ENCODE measurements around the gene RAB25. TPM values are rescaled to one million over a fixed set of nuclear protein-coding genes. Genes with fewer than 3 reads are reported as not detected.

Gene RAB25
- total RNA-seq (2022), result 138 and 141 TPM in 2 replicates
- percentile 82 among the genes with signal in this experiment for Bru-seq, nascent RNA
- BruChase-seq, experiment 1, labeled RNA remaining after a 2-hour chase, result percentile 76 among the genes with signal in this experiment
- percentile 88 among the genes with signal in this experiment for BruChase-seq, experiment 2, labeled RNA remaining after a 6-hour chase
- long read RNA-seq, transcript RAB25-201 (5 exons, 1,110 nt), result major isoform, 46 of 94 reads
- long read RNA-seq, transcript RAB25-203 (4 exons, 681 nt), result minor isoform, 42 of 94 reads
- long read RNA-seq, partial matches to known transcripts, result 0 of 94 reads
- long read RNA-seq, other reads (novel, unspliced or antisense), result 4 of 94 reads

DNA sequence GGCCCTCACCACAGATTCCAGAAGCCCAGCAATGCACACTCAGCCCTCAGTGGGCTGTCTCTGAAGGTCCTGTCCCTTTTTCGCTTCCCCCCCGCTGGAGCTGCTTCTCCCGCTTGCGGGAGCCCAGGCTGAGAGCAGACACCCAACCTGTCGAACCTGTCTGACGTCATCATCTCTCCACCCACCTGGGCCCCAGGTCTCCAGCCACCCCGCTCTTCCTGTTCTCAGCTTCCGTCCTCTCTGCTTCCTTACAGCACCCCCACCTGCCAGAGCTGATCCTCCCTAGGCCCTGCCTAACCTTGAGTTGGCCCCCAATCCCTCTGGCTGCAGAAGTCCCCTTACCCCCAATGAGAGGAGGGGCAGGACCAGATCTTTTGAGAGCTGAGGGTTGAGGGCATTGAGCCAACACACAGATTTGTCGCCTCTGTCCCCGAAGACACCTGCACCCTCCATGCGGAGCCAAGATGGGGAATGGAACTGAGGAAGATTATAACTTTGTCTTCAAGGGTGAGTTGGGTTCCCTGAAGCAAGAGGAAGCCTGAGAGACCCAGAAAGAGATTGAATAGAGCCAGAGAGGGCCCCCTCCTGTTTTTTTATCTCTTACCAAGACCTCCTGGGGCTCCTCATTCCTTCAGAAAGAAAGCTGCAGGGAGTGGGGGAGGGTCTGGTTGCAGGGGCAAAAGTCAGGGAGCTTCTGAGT is at the start of gene RAB25:
Gene RAB25, plus strand, starts transcription at position 224 of the 700 bp plus-strand sequence. Its CDS starts 241 bp downstream, at position 465.
- intact Hi-C loops (cut with micrococcal nuclease; ENCODE audit: unreplicated experiment), result no loop called here
- CTCF ChIA-PET, result interaction anchor here (1.4 to 2.1 kb wide), 2 partner anchors 69 to 123 kb away, joined by 4 to 7 read pairs; no protein-coding TSS in a partner anchor

GRCh38 chr1:156012051-156012817 is 48.7 kb upstream of the RAB25 start:
- Mint-ChIP-seq H3K4me1 (ENCODE audit: low read depth, unreplicated experiment) (peaks cover 8% of the 10 kb centered on the region), H3K4me3 (ENCODE audit: unreplicated experiment) (no peak overlapping the region), H3K27me3 (ENCODE audit: insufficient read depth, unreplicated experiment) (no peaks in the 10 kb centered on the region), H3K27ac (ENCODE audit: unreplicated experiment) (no peak overlapping the region), H3K9me3 (ENCODE audit: unreplicated experiment) (no peaks in the 10 kb centered on the region), H3K36me3 (ENCODE audit: insufficient read depth, unreplicated experiment) (peaks cover 54% of the 10 kb centered on the region)
- DNase-seq, result no peak
- Histone ChIP-seq H3K4me1 (no peaks in the 10 kb centered on the region), H3K9me3 (no peaks in the 10 kb centered on the region), H3K36me3 (ENCODE audit: control insufficient read depth, insufficient read depth, low read length) (0 out of 2 replicates have a peak, but pooled peaks cover 1% of the 10 kb centered on the region), H3K4me3 (ENCODE audit: low read depth, low read length) (no peak overlapping the region), H3K27me3 (replicated peaks; ENCODE audit: control insufficient read depth, insufficient read depth, low read length) (no peaks in the 10 kb centered on the region)
- ChIA-PET CTCF (no interaction called here), POLR2A (no interaction called here)
- no TSS peak for BruUV-seq (replicated peaks)
- intact Hi-C loops (cut with micrococcal nuclease; ENCODE audit: unreplicated experiment), result no loop called here
- no peak for TF ChIP-seq CTCF (IDR thresholded peaks at IDR 0.05; ENCODE audit: insufficient read depth in 1 of 2, low read depth in 1 of 2, low read length in 1 of 2, severe bottlenecking in 1 of 2, unreplicated experiment in 1 of 2)

More for the DNA sequence above, at the start of gene RAB25:
- Mint-ChIP-seq H3K36me3 (ENCODE audit: insufficient read depth, unreplicated experiment) (peaks cover 37% of the 10 kb centered on the region), H3K9me3 (ENCODE audit: unreplicated experiment) (no peaks in the 10 kb centered on the region), H3K27ac (ENCODE audit: unreplicated experiment) (peak within 1 kb of the TSS; percentile 98), H3K4me1 (ENCODE audit: low read depth, unreplicated experiment) (peaks cover 8% of the 10 kb centered on the region), H3K4me3 (ENCODE audit: unreplicated experiment) (peak within 1 kb of the TSS; percentile 94), H3K27me3 (ENCODE audit: insufficient read depth, unreplicated experiment) (no peaks in the 10 kb centered on the region)
- H3K9me3 ChIP-seq, result no peaks in the 10 kb centered on the region
- no peaks in the 10 kb centered on the region; the same call in 1 of the 2 replicates for H3K4me1 ChIP-seq
- BruUV-seq (replicated peaks), result TSS peak; percentile 73
- DNase-seq, result peak; percentile 91 to 93
- no peaks in the 10 kb centered on the region for H3K27me3 ChIP-seq (replicated peaks; ENCODE audit: control insufficient read depth, insufficient read depth, low read length)
- peaks cover 2% of the 10 kb centered on the region; the same call in 1 of the 2 replicates for H3K36me3 ChIP-seq (ENCODE audit: control insufficient read depth, insufficient read depth, low read length)
- POLR2A ChIA-PET, result interaction anchor here (0.6 to 1.6 kb wide), 4 partner anchors 10 to 69 kb away, joined by 3 to 5 read pairs (median 5); partner anchors contain the start of gene MEX3A
- TF ChIP-seq CTCF (IDR thresholded peaks at IDR 0.05; ENCODE audit: insufficient read depth in 1 of 2, low read depth in 1 of 2, low read length in 1 of 2, severe bottlenecking in 1 of 2, unreplicated experiment in 1 of 2), result no peak
- H3K4me3 ChIP-seq (ENCODE audit: low read depth, low read length), result peak within 1 kb of the TSS; percentile 47

DNA sequence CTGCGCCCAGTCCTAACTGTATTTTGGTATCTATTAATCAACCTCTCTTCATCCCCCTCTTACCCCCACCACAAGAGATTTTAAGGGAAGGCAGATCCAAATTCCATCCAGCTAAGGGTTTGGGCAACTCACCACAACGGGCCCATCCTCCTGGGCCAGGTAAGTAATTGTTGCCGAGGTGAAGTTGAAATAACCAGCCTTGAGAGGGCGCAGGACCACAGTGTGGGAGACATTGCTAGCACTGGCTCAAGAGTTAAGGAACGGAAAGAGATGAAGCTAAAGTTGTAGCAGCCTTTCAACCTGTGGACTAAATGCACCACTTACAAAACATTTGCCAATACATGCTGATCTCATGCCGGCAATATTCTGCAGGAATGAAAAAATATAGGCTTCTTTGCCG is 46.1 kb upstream of the RAB25 start:
- ChIA-PET CTCF (interaction anchor here (0.8 kb wide), 1 partner anchor 52 kb away, joined by 3 read pairs; no protein-coding TSS in a partner anchor), POLR2A (no interaction called here)
- H3K36me3 ChIP-seq (ENCODE audit: control insufficient read depth, insufficient read depth, low read length), result peaks cover 3% of the 10 kb centered on the region; the same call in 1 of the 2 replicates
- no peaks in the 10 kb centered on the region for H3K27me3 ChIP-seq (replicated peaks; ENCODE audit: control insufficient read depth, insufficient read depth, low read length)
- peaks cover 3% of the 10 kb centered on the region; the same call in 1 of the 2 replicates for H3K4me1 ChIP-seq
- peak in 1 of 2 experiments; percentile 21 for DNase-seq
- intact Hi-C loops (cut with micrococcal nuclease; ENCODE audit: unreplicated experiment), result no loop called here
- Mint-ChIP-seq H3K27me3 (ENCODE audit: insufficient read depth, unreplicated experiment) (no peaks in the 10 kb centered on the region), H3K36me3 (ENCODE audit: insufficient read depth, unreplicated experiment) (peaks cover 70% of the 10 kb centered on the region), H3K4me1 (ENCODE audit: low read depth, unreplicated experiment) (peaks cover 19% of the 10 kb centered on the region), H3K4me3 (ENCODE audit: unreplicated experiment) (no peak overlapping the region), H3K27ac (ENCODE audit: unreplicated experiment) (no peak overlapping the region), H3K9me3 (ENCODE audit: unreplicated experiment) (no peaks in the 10 kb centered on the region)
- H3K4me3 ChIP-seq (ENCODE audit: low read depth, low read length), result no peak overlapping the region
- BruUV-seq (replicated peaks), result no TSS peak
- TF ChIP-seq CTCF (IDR thresholded peaks at IDR 0.05; ENCODE audit: insufficient read depth in 1 of 2, low read depth in 1 of 2, low read length in 1 of 2, severe bottlenecking in 1 of 2, unreplicated experiment in 1 of 2), result no peak
- H3K9me3 ChIP-seq, result no peaks in the 10 kb centered on the region

All from Caco-2 (cell line).